Tibial artery (tissue), 4 donors: ENCODE data around the gene EBPL.

Source experiments
- DNase-seq, 2 donors: peaks; one replicate each; pipeline ENCODE4 v3.0.0-alpha.2; 2019
- H3K27ac ChIP-seq, 2 donors: fragments of 200-600 bp; sonication (generic) in 1 of 2; 1 replicate in 1 of 2; 2 replicates in 1 of 2; pipeline ENCODE4 v1.5.1; 2018 to 2019; ENCODE audit warnings: mild to moderate bottlenecking in 1 of 2
- H3K27me3 ChIP-seq, 2 donors: fragments of 200-600 bp; sonication (generic) in 1 of 2; one replicate each; pipeline versions ENCODE4 v1.5.1 to v1.6.0; 2016 to 2019
- H3K36me3 ChIP-seq, 3 donors: fragments of 200-600 bp; sonication (generic) in 2 of 3; one replicate each; pipeline ENCODE4 v1.5.1; 2016 to 2019; ENCODE audit warnings: mild to moderate bottlenecking in 2 of 3
- H3K4me1 ChIP-seq, 4 donors: fragments of 200-600 bp; sonication (generic) in 2 of 4; 1 replicate in 3 of 4; 2 replicates in 1 of 4; pipeline ENCODE4 v1.5.1; 2016 to 2019
- H3K4me3 ChIP-seq, 2 donors: fragments of 200-600 bp; sonication (generic) in 1 of 2; 1 replicate in 1 of 2; 2 replicates in 1 of 2; pipeline ENCODE4 v1.5.1; 2018 to 2019; ENCODE audit warnings: mild to moderate bottlenecking in 2 of 2
- H3K9me3 ChIP-seq, 3 donors: fragments of 200-600 bp; sonication (generic) in 1 of 3; one replicate each; pipeline ENCODE4 v1.5.1; 2016 to 2019
- intact Hi-C: fragments of 100-400 bp; cut with DNase I; formaldehyde crosslinking; loops from one replicate; pipeline ENCODE4 v1.15.0; 2023; ENCODE audit warnings: low total_unique reads
- TF ChIP-seq, protein P1 (sequence below), 2 experiments: fragments of 200-600 bp in 1 of 2; fragments of 450-650 bp in 1 of 2; IDR thresholded peaks; one replicate each; pipeline ENCODE4 v1.5.1; 2017 to 2019; ENCODE audit warnings: antibody characterized with exemption in 2 of 2, mild to moderate bottlenecking in 1 of 2, moderate library complexity in 1 of 2

Gene EBPL

DNA sequence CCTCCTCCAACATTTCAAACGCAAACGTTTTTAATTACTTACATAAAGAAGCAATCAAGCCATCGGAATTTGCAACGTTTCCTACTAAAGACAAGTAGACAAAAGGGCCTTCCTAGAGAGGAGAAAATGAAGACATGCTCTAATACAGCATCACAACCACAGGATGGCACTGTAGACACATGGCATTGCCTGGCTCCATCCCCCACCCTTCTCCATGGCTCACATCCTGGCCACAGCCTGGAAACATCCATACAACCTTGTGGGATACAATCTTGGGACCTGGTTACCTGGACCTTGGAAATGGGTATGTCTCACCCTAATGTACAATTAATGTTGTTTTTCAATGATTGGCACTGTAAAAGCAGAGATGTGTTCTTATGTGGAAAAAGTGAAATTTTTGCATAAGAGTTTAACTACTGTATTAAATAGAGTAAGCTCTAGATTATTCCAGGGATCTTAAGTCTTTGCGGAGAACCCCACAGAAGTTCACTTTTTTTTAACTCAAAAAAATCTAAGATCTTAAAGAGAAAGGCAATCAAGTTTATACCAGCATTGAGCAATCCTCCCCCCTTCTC, 21.5 kb downstream of the EBPL start:
- intact Hi-C loops = loop anchor here (5.0 kb wide), 1 partner anchor 177 kb away; no protein-coding TSS in a partner anchor
- Histone ChIP-seq H3K36me3 (peaks cover 0 to 18% (median 8%) of the 10 kb centered on the region in 3 donors), H3K4me1 (no peaks in the 10 kb centered on the region), H3K27ac (no peak overlapping the region), H3K27me3 (no peaks in the 10 kb centered on the region), H3K4me3 (no peak overlapping the region), H3K9me3 (no peaks in the 10 kb centered on the region)
- TF ChIP-seq, protein P1, sequence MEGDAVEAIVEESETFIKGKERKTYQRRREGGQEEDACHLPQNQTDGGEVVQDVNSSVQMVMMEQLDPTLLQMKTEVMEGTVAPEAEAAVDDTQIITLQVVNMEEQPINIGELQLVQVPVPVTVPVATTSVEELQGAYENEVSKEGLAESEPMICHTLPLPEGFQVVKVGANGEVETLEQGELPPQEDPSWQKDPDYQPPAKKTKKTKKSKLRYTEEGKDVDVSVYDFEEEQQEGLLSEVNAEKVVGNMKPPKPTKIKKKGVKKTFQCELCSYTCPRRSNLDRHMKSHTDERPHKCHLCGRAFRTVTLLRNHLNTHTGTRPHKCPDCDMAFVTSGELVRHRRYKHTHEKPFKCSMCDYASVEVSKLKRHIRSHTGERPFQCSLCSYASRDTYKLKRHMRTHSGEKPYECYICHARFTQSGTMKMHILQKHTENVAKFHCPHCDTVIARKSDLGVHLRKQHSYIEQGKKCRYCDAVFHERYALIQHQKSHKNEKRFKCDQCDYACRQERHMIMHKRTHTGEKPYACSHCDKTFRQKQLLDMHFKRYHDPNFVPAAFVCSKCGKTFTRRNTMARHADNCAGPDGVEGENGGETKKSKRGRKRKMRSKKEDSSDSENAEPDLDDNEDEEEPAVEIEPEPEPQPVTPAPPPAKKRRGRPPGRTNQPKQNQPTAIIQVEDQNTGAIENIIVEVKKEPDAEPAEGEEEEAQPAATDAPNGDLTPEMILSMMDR (IDR thresholded peaks at IDR 0.05) = peak; percentile 34 to 48
- no peak for DNase-seq

DNA sequence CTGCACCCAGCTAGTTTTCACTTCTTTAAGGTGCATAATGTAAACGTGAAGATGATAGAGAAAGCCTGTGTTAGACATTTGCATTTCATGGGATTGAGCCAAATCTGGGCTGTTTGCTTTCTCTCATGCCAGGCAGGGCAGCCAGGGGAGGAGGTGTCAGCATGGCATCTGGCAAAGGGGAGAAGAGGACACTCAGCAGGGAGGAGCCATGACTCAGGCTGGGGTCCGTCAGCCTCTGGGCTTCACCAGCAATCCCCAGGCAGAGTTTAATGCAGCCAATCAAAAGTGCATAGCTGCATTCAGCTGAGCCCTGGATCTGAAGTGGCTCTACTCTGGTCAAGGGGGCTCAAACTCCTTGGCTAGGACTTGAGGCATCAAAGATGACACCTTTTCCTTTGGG, 23.5 kb downstream of the EBPL start:
- Histone ChIP-seq H3K9me3 (no peaks in the 10 kb centered on the region), H3K4me1 (no peaks in the 10 kb centered on the region), H3K36me3 (peaks cover 0 to 23% (median 8%) of the 10 kb centered on the region in 3 donors), H3K27me3 (no peaks in the 10 kb centered on the region), H3K4me3 (no peak overlapping the region), H3K27ac (no peak overlapping the region)
- TF ChIP-seq, protein P1 (IDR thresholded peaks at IDR 0.05) = no peak
- DNase-seq = no peak
- intact Hi-C loops = loop anchor here (5.0 kb wide), 1 partner anchor 180 kb away; no protein-coding TSS in a partner anchor

DNA sequence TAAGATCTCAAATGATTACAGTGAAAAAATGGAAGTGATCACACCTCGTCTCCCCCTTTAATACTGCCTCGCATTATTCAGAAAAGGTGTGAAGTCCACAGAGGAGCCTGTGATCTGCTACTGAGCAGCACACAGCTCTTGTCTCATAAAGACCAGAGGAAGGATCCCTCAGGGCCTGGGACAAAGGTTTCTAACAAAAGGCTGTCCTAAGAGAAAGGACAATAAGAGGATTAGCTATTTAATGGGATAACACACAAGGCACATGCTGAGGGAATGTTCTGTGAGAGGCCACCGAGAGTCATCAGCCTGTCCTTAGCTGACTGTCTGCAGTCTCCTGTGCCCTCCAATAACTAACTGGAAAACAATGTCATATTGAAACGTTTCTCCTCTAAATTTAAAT, 26.7 kb downstream of the EBPL start:
- TF ChIP-seq, protein P1 (IDR thresholded peaks at IDR 0.05) = no peak
- no peaks in the 10 kb centered on the region for H3K9me3 ChIP-seq
- H3K36me3 ChIP-seq = peaks cover 7 to 49% (median 12%) of the 10 kb centered on the region in 3 donors
- no peaks in the 10 kb centered on the region for H3K4me1 ChIP-seq
- H3K4me3 ChIP-seq = no peak overlapping the region
- intact Hi-C loops = loop anchor here (5.0 kb wide), 1 partner anchor 183 kb away; no protein-coding TSS in a partner anchor
- DNase-seq = no peak
- no peaks in the 10 kb centered on the region for H3K27me3 ChIP-seq
- no peak overlapping the region for H3K27ac ChIP-seq

DNA sequence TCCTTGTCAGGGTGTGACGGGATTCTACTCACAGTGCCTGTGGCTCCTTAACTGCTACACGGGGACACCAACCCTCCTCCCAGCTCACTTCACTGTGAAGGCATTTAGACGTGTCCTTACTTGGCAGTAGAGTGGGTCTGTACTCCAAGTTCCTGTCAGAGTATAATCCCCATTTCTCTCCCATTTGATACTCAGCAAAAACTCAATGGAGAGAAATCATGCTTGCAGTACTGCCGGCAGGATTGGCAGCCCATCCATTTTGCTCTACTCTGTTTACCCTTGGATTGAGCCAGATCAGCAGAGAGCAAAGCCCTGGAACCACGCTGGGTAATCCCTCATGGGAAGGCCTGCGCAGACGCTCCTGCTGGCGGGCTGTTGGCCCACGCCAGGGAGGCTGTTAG, 34.0 kb downstream of the EBPL start:
- H3K4me3 ChIP-seq = no peak overlapping the region
- intact Hi-C loops = no loop called here

DNA sequence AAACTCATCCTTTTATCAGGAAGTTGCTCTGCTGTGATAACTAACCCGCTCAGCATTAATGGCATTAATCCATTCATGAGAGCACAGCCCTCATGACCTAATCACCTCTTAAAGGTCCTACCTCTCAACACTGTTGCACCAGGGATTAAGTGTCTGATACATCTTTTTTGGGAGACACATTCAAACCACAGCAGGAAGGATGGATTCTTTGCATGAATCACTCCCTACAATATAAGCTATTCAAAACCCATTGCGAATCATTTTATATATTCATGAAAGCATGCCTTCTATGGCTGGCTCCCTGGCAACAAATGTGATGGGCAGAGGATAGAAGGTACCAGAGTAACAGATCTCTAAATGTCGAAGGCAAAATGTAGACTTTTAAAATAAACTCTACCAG, 35.4 kb downstream of the EBPL start:
- intact Hi-C loops = no loop called here
- H3K4me3 ChIP-seq = no peak overlapping the region
- no peak overlapping the region for H3K27ac ChIP-seq
- DNase-seq = no peak
- TF ChIP-seq, protein P1 (IDR thresholded peaks at IDR 0.05) = no peak
- H3K4me1 ChIP-seq = peaks cover 0 to 8% (median 7%) of the 10 kb centered on the region in 4 donors
- H3K9me3 ChIP-seq = no peaks in the 10 kb centered on the region
- no peaks in the 10 kb centered on the region for H3K27me3 ChIP-seq
- peaks cover 3 to 18% (median 3%) of the 10 kb centered on the region in 3 donors for H3K36me3 ChIP-seq

More for the DNA sequence above, 34.0 kb downstream of the EBPL start:
- Histone ChIP-seq H3K9me3 (no peaks in the 10 kb centered on the region), H3K36me3 (peaks cover 3 to 31% (median 7%) of the 10 kb centered on the region in 3 donors), H3K27me3 (no peaks in the 10 kb centered on the region), H3K27ac (no peak overlapping the region), H3K4me1 (peaks cover 0 to 5% (median 4%) of the 10 kb centered on the region in 4 donors)
- TF ChIP-seq, protein P1 (IDR thresholded peaks at IDR 0.05) = no peak
- no peak for DNase-seq
